HepG2 (cell line): ENCODE data around the gene UNC50. TPM values are rescaled to one million over a fixed set of nuclear protein-coding genes. Genes with fewer than 3 reads are reported as not detected.

ENCODE experiments used
- ATAC-seq: fragments of 200-7000 bp; cut with Tn5 transposase; 3 replicates; pipeline ENCODE4 v1.9.1; 2020; ENCODE audit warnings: mild to moderate bottlenecking, moderate library complexity
- BruUV-seq: library from RNA; stranded (reverse); fragments of 400-500 nt; replicated peaks from 2 replicates; lab custom pipeline; 2021; lab: Mats Ljungman, UMichigan
- CTCF ChIA-PET: fragments of 300-600 bp; formaldehyde crosslinking; extraction: SDS; loops from one replicate; lab custom pipeline; 2021; ENCODE audit warnings: low total read pairs, inconsistent platforms, low intra/inter-chr PET ratio; lab: Yijun Ruan, JAX
- POLR2A ChIA-PET: fragments of 350-600 bp; sonication (Branson Sonifier 250); formaldehyde crosslinking; loops from one replicate; lab custom pipeline; 2020; ENCODE audit warnings: antibody characterized with exemption, inconsistent platforms; lab: Yijun Ruan, JAX
- DNase-seq: peaks from one replicate; pipeline ENCODE4 v3.0.0-alpha.2; 2015; ENCODE audit warnings: low spot score
- FAIRE-seq: peaks from 3 replicates; lab custom pipeline; 2011; peaks lifted over from hg19 to GRCh38; lab: Jason Lieb, UNC
- H2AFZ ChIP-seq: one replicate; pipeline ENCODE4 v1.6.1; 2011; ENCODE audit warnings: low read length, inconsistent platforms
- H3K27ac ChIP-seq: fragments of 300-600 bp; 3 replicates; pipeline ENCODE4 v1.8.0; 2011; ENCODE audit warnings: mixed run types, mild to moderate bottlenecking, mixed read lengths, low read length, inconsistent platforms; ENCODE audit not compliant: insufficient read depth; ENCODE audit errors: extremely low read length
- H3K27me3 ChIP-seq, 2 experiments: fragments of 200-600 bp in 1 of 2; 2 replicates in 1 of 2; 3 replicates in 1 of 2; pipeline versions ENCODE4 v1.6.0 to v1.8.0; 2011; ENCODE audit warnings: low read length in 2 of 2, mild to moderate bottlenecking in 2 of 2, moderate library complexity in 2 of 2, inconsistent platforms in 1 of 2; ENCODE audit not compliant: insufficient read depth in 2 of 2, control insufficient read depth in 1 of 2
- H3K36me3 ChIP-seq, 2 experiments: fragments of 200-600 bp in 1 of 2; replicated peaks in 1 of 2; 2 replicates in 1 of 2; 3 replicates in 1 of 2; pipeline versions ENCODE4 v1.5.1 to v1.8.0; 2011; ENCODE audit warnings: low read length in 2 of 2, inconsistent platforms in 1 of 2; ENCODE audit not compliant: insufficient read depth in 2 of 2, control insufficient read depth in 1 of 2
- H3K4me1 ChIP-seq: 2 replicates; pipeline ENCODE4 v1.5.1; 2012; ENCODE audit warnings: low read length, inconsistent platforms; ENCODE audit not compliant: insufficient read depth
- H3K4me2 ChIP-seq: 2 replicates; pipeline ENCODE4 v1.6.0; 2011; ENCODE audit warnings: low read depth, low read length, inconsistent platforms
- H3K4me3 ChIP-seq, 3 experiments: fragments of 200-600 bp in 1 of 3; sonication (generic), shearing (Covaris generic) in 1 of 3; replicated peaks in 1 of 3; 2 replicates each; pipeline ENCODE4 v1.5.1; 2011 to 2016; ENCODE audit warnings: low read length in 3 of 3, inconsistent platforms in 2 of 3, low read depth in 2 of 3, mild to moderate bottlenecking in 2 of 3, control low read depth in 1 of 3, mixed read lengths in 1 of 3; ENCODE audit not compliant: insufficient read depth in 1 of 3
- H3K79me2 ChIP-seq: one replicate; pipeline ENCODE4 v1.6.1; 2011; ENCODE audit warnings: low read length, inconsistent platforms; ENCODE audit not compliant: insufficient read depth
- H3K9ac ChIP-seq: 2 replicates; pipeline ENCODE4 v1.6.0; 2011; ENCODE audit warnings: mild to moderate bottlenecking, low read depth, low read length, inconsistent platforms; ENCODE audit not compliant: insufficient read depth
- H3K9me3 ChIP-seq: 2 replicates; pipeline ENCODE4 v1.5.1; 2012; ENCODE audit warnings: mild to moderate bottlenecking, low read length
- H4K20me1 ChIP-seq: 2 replicates; pipeline ENCODE4 v1.6.0; 2011; ENCODE audit warnings: inconsistent platforms, mild to moderate bottlenecking, low read length, moderate library complexity; ENCODE audit not compliant: insufficient read depth
- AGO1 ChIP-seq: fragments of 200-400 bp; formaldehyde crosslinking; IDR thresholded peaks from 2 replicates; pipeline ENCODE4 v1.6.1; 2017; ENCODE audit warnings: mild to moderate bottlenecking, low read depth, low read length, moderate library complexity; ENCODE audit not compliant: poor library complexity, severe bottlenecking
- KMT2A ChIP-seq: sonication (generic); formaldehyde crosslinking; IDR thresholded peaks from 2 replicates; pipeline ENCODE4 v1.4.0; 2020; ENCODE audit warnings: missing genetic modification reagents
- MAFK ChIP-seq, 2 experiments: IDR thresholded peaks in 1 of 2; conservative IDR thresholded peaks in 1 of 2; 2 replicates each; pipeline ENCODE4 v1.6.1; 2011; ENCODE audit warnings: improper control_type of control experiment in 2 of 2, low read length in 2 of 2
- RBFOX2 ChIP-seq: fragments of 200-400 bp; formaldehyde crosslinking; IDR thresholded peaks from 2 replicates; pipeline ENCODE4 v1.6.1; 2017; ENCODE audit warnings: low read depth, mild to moderate bottlenecking, low read length
- ZBTB20 ChIP-seq: sonication (generic); formaldehyde crosslinking; IDR thresholded peaks from 2 replicates; pipeline ENCODE4 v1.8.1; 2023; ENCODE audit warnings: missing genetic modification reagents, low read depth, mild to moderate bottlenecking, borderline replicate concordance
- ZBTB42 ChIP-seq: sonication (generic); formaldehyde crosslinking; IDR thresholded peaks from 2 replicates; pipeline ENCODE4 v1.5.0; 2020; ENCODE audit warnings: mild to moderate bottlenecking, missing genetic modification reagents
- ZFP82 ChIP-seq: sonication (generic); formaldehyde crosslinking; IDR thresholded peaks from 2 replicates; pipeline ENCODE4 v1.5.1; 2020; ENCODE audit warnings: mild to moderate bottlenecking, missing genetic modification reagents, borderline replicate concordance
- ZNF142 ChIP-seq: sonication (generic); formaldehyde crosslinking; IDR thresholded peaks from 2 replicates; pipeline ENCODE4 v1.4.0; 2020; ENCODE audit warnings: missing genetic modification reagents
- WGBS: methylation state at CpG from one replicate; pipeline ENCODE4 v1.1.6; 2017; ENCODE audit warnings: low lambda C conversion rate; 5-methylcytosine and 5-hydroxymethylcytosine counted together
- in situ Hi-C: cut with HindIII; loops from 2 replicates; pipeline ENCODE4 v1.10.0; 2017; ENCODE audit warnings: low pct_unique_long_range_greater_than_20kb; ENCODE audit not compliant: extremely low pct_ligation_motif_present
- intact Hi-C: fragments of 100-400 bp; cut with micrococcal nuclease; formaldehyde crosslinking; loops from one replicate; pipeline ENCODE4 v1.10.0; 2022; ENCODE audit not compliant: unreplicated experiment
- polyA plus RNA-seq, 8 experiments: library from polyadenylated mRNA; depleted of rRNA in 3 of 8; stranded (reverse) in 7 of 8; unstranded in 1 of 8; fragments of >200 nt; fragmentation: Illumina TruSeq in 4 of 8; extraction: Trizol in 4 of 8; gene quantifications; 2 replicates each; pipeline versions ENCODE4 v1.2.1 to v1.2.3, GENCODE V29; 2011 to 2016; ENCODE audit warnings: low read depth in 4 of 8, missing spikeins in 1 of 8, mixed read lengths in 1 of 8; ENCODE audit not compliant: insufficient read depth in 1 of 8
- total RNA-seq, 5 experiments: library from RNA; depleted of rRNA; stranded (reverse); fragments of >200 nt; fragmentation: Illumina TruSeq; extraction: Trizol; gene quantifications; 2 replicates each; pipeline ENCODE4 v1.2.3, GENCODE V29; 2016; ENCODE audit warnings: low read depth in 1 of 5

Gene UNC50
- total and polyA plus RNA-seq, 2 of the 13 experiments (the other 11 are each of a cell fraction or from before 2014, with no cell fraction given): 92.6 to 95.6 TPM

GRCh38 chr2:98580656-98581284 is 27.6 kb upstream of the UNC50 start:
- Histone ChIP-seq H3K27ac (no peak overlapping the region), H4K20me1 (no peaks in the 10 kb centered on the region), H2AFZ (no peak overlapping the region), H3K9ac (no peak overlapping the region), H3K4me2 (no peak overlapping the region), H3K79me2 (no peaks in the 10 kb centered on the region), H3K4me3 (no peak overlapping the region), H3K36me3 (peaks cover 5 to 13% of the 10 kb centered on the region in 2 experiments), H3K4me1 (peaks cover 19% of the 10 kb centered on the region), H3K9me3 (no peaks in the 10 kb centered on the region), H3K27me3 (no peaks in the 10 kb centered on the region)
- no TSS peak for BruUV-seq
- DNase-seq (no peak), ATAC-seq (no peak), FAIRE-seq (no peak)
- POLR2A ChIA-PET: no interaction called here
- TF ChIP-seq ZNF142 (CRISPR knock-in tag) (no peak), ZBTB20 (CRISPR knock-in tag) (no peak), KMT2A (CRISPR knock-in tag) (no peak), ZFP82 (CRISPR knock-in tag) (no peak), ZBTB42 (no peak), RBFOX2 (no peak), MAFK (conservative IDR thresholded peaks at IDR 0.05 in 1 of 2, IDR thresholded peaks at IDR 0.05 in 1 of 2; ENCODE audit: low read length in 2 of 2) (no peak), AGO1 (no peak)
- CTCF ChIA-PET: no interaction called here
- intact Hi-C loops (no loop called here), in situ Hi-C loops (no loop called here)
- 95% methylated on average over 9 of the region's 10 CpGs for WGBS
